ENCODE data around the gene CYP26A1.

CYP26A1 gene

GRCh38 chr10:93060887-93061593 lies 12.7 kb upstream of the CYP26A1 start:
- no peak overlapping the region for H3K4me2 ChIP-seq (ENCODE audit: low read depth, low read length)

GRCh38 chr10:93061594-93062513 lies 11.8 kb upstream of the CYP26A1 start:
- peaks cover 35% of the 10 kb centered on the region for H3K27me3 ChIP-seq (replicated peaks; ENCODE audit: insufficient read depth, low read length)
- H3K9me3 ChIP-seq (replicated peaks; ENCODE audit: insufficient read depth, low read length) = no peaks in the 10 kb centered on the region
- peak overlapping the region; percentile 61 for H2AFZ ChIP-seq (ENCODE audit: low read length)
- no peak overlapping the region for H3K27ac ChIP-seq (ENCODE audit: low read length)
- H3K79me2 ChIP-seq (ENCODE audit: low read length) = no peaks in the 10 kb centered on the region
- H4K20me1 ChIP-seq (ENCODE audit: insufficient read depth, low read length) = no peaks in the 10 kb centered on the region
- no peaks in the 10 kb centered on the region for H3F3A ChIP-seq (ENCODE audit: insufficient read depth, low read length)
- no peak for TF ChIP-seq CTCF (IDR thresholded peaks at IDR 0.05; ENCODE audit: low read length)
- no peak for TF ChIP-seq EZH2 (optimal IDR thresholded peaks at IDR 0.05; ENCODE audit: low read depth, low read length)
- no peak for TF ChIP-seq EZH2phosphoT487 (IDR thresholded peaks at IDR 0.05; ENCODE audit: low read length)
- no peaks in the 10 kb centered on the region for H3K9me2 ChIP-seq (replicated peaks; ENCODE audit: insufficient read depth, low read length)
- H3K4me1 ChIP-seq (ENCODE audit: low read length) = 0 out of 2 replicates have a peak, but pooled peaks cover 3% of the 10 kb centered on the region
- peak overlapping the region; percentile 55 for H3K4me3 ChIP-seq (ENCODE audit: low read length)
- peak overlapping the region; percentile 92 for H3K4me2 ChIP-seq (ENCODE audit: low read depth, low read length)
- H3K36me3 ChIP-seq (replicated peaks; ENCODE audit: insufficient read depth, low read length) = no peaks in the 10 kb centered on the region
- no peak for DNase-seq
- no peak overlapping the region for H3K9ac ChIP-seq (ENCODE audit: low read length)

More at GRCh38 chr10:93060887-93061593, 12.7 kb upstream of the CYP26A1 start:
- Histone ChIP-seq H3K9me2 (replicated peaks; ENCODE audit: insufficient read depth, low read length) (no peaks in the 10 kb centered on the region), H2AFZ (ENCODE audit: low read length) (no peak overlapping the region), H3K79me2 (ENCODE audit: low read length) (no peaks in the 10 kb centered on the region), H3K4me1 (ENCODE audit: low read length) (0 out of 2 replicates have a peak, but pooled peaks cover 3% of the 10 kb centered on the region), H3K36me3 (replicated peaks; ENCODE audit: insufficient read depth, low read length) (no peaks in the 10 kb centered on the region), H4K20me1 (ENCODE audit: insufficient read depth, low read length) (no peaks in the 10 kb centered on the region), H3K9me3 (replicated peaks; ENCODE audit: insufficient read depth, low read length) (no peaks in the 10 kb centered on the region), H3F3A (ENCODE audit: insufficient read depth, low read length) (no peaks in the 10 kb centered on the region), H3K9ac (ENCODE audit: low read length) (no peak overlapping the region), H3K27ac (ENCODE audit: low read length) (no peak overlapping the region), H3K27me3 (replicated peaks; ENCODE audit: insufficient read depth, low read length) (peaks cover 28% of the 10 kb centered on the region), H3K4me3 (ENCODE audit: low read length) (no peak overlapping the region)
- TF ChIP-seq EZH2phosphoT487 (IDR thresholded peaks at IDR 0.05; ENCODE audit: low read length) (no peak), CTCF (IDR thresholded peaks at IDR 0.05; ENCODE audit: low read length) (no peak), EZH2 (optimal IDR thresholded peaks at IDR 0.05; ENCODE audit: low read depth, low read length) (no peak)
- no peak for DNase-seq

- H4K20me1 ChIP-seq (ENCODE audit: insufficient read depth, low read length) = no peaks in the 10 kb centered on the region
- H3K9me2 ChIP-seq (replicated peaks; ENCODE audit: insufficient read depth, low read length) = no peaks in the 10 kb centered on the region
- peak overlapping the region; percentile 55 for H3K4me3 ChIP-seq (ENCODE audit: low read length)
- H3K79me2 ChIP-seq (ENCODE audit: low read length) = no peaks in the 10 kb centered on the region
- no peaks in the 10 kb centered on the region for H3F3A ChIP-seq (ENCODE audit: insufficient read depth, low read length)
- H3K4me2 ChIP-seq (ENCODE audit: low read depth, low read length) = peak overlapping the region; percentile 92
- peaks cover 43% of the 10 kb centered on the region for H3K27me3 ChIP-seq (replicated peaks; ENCODE audit: insufficient read depth, low read length)
- TF ChIP-seq EZH2phosphoT487 (IDR thresholded peaks at IDR 0.05; ENCODE audit: low read length) (no peak), CTCF (IDR thresholded peaks at IDR 0.05; ENCODE audit: low read length) (peak; percentile 64)
- H3K27ac ChIP-seq (ENCODE audit: low read length) = no peak overlapping the region
- peak; percentile 65 for DNase-seq
- no peaks in the 10 kb centered on the region for H3K36me3 ChIP-seq (replicated peaks; ENCODE audit: insufficient read depth, low read length)
- 0 out of 2 replicates have a peak, but pooled peaks cover 3% of the 10 kb centered on the region for H3K4me1 ChIP-seq (ENCODE audit: low read length)
- no peaks in the 10 kb centered on the region for H3K9me3 ChIP-seq (replicated peaks; ENCODE audit: insufficient read depth, low read length)
- peak overlapping the region; percentile 61 for H2AFZ ChIP-seq (ENCODE audit: low read length)
- H3K9ac ChIP-seq (ENCODE audit: low read length) = no peak overlapping the region
Measured at GRCh38 chr10:93062514-93063143, 11.1 kb upstream of the CYP26A1 start.
